Thymus (tissue), 11 donors: ENCODE measurements around the gene GP9. TPM values are rescaled to one million over a fixed set of nuclear protein-coding genes. Genes with fewer than 3 reads are reported as not detected.

ENCODE experiments used
- DNase-seq, 9 donors: peaks; one replicate each; pipeline ENCODE4 v3.0.0-alpha.2; 2013; ENCODE audit warnings: low spot score in 9 of 9, low read depth in 6 of 9, missing footprints in 1 of 9
- H3K27ac ChIP-seq, 2 donors: one replicate each; pipeline ENCODE4 v1.5.1; 2013; ENCODE audit warnings: control low read depth in 1 of 2, low read depth in 1 of 2, low read length in 1 of 2, mild to moderate bottlenecking in 1 of 2, moderate library complexity in 1 of 2
- H3K27me3 ChIP-seq, 2 donors: one replicate each; pipeline ENCODE4 v1.5.1; 2013; ENCODE audit warnings: low read length in 1 of 2; ENCODE audit not compliant: control insufficient read depth in 2 of 2, insufficient read depth in 1 of 2
- H3K36me3 ChIP-seq, 2 donors: one replicate each; pipeline ENCODE4 v1.5.1; 2013; ENCODE audit warnings: low read length in 1 of 2, mild to moderate bottlenecking in 1 of 2, moderate library complexity in 1 of 2; ENCODE audit not compliant: control insufficient read depth in 2 of 2, insufficient read depth in 2 of 2
- H3K4me1 ChIP-seq, 2 donors: one replicate each; pipeline ENCODE4 v1.5.1; 2013; ENCODE audit warnings: low read length in 2 of 2; ENCODE audit not compliant: control insufficient read depth in 2 of 2, insufficient read depth in 2 of 2
- H3K4me3 ChIP-seq, 2 donors: one replicate each; pipeline ENCODE4 v1.5.1; 2013; ENCODE audit warnings: low read length in 2 of 2, control low read depth in 1 of 2, mild to moderate bottlenecking in 1 of 2
- H3K9me3 ChIP-seq, 2 donors: one replicate each; pipeline ENCODE4 v1.5.1; 2013; ENCODE audit warnings: low read length in 1 of 2, mild to moderate bottlenecking in 1 of 2; ENCODE audit not compliant: control insufficient read depth in 2 of 2, insufficient read depth in 1 of 2
- WGBS: extraction: QIAGEN DNeasy Blood & Tissue Kit; methylation state at CpG from one replicate; pipeline ENCODE4 v1.1.7; 2013; 5-methylcytosine and 5-hydroxymethylcytosine counted together
- polyA plus RNA-seq: library from polyadenylated mRNA; stranded (reverse); fragments of 200-250 nt; gene quantifications from one replicate; pipeline ENCODE4 v1.2.3, GENCODE V29; 2013
- total RNA-seq: library from RNA; stranded (reverse); fragments of 120-200 nt; gene quantifications from one replicate; pipeline ENCODE4 v1.2.4, GENCODE V29; 2013
- donor health status: healthy.

The GP9 gene
- total and polyA plus RNA-seq, 2 donors = 0.02 to 0.14 TPM

- Histone ChIP-seq H3K36me3 (no peaks in the 10 kb centered on the region), H3K4me1 (peaks cover 0 to 4% of the 10 kb centered on the region in 2 donors), H3K4me3 (no peak overlapping the region), H3K9me3 (no peaks in the 10 kb centered on the region), H3K27me3 (no peaks in the 10 kb centered on the region), H3K27ac (no peak overlapping the region)
- no peak for DNase-seq
- WGBS = 98% methylated on average over 3 of the region's 3 CpGs
Observed at GRCh38 chr3:129054605-129055104, 5.9 kb upstream of the GP9 start.

- WGBS = 89% methylated on average over 9 of the region's 9 CpGs
- H3K4me1 ChIP-seq = peaks cover 0 to 4% of the 10 kb centered on the region in 2 donors
- no peak overlapping the region for H3K4me3 ChIP-seq
- no peak for DNase-seq
- no peaks in the 10 kb centered on the region for H3K27me3 ChIP-seq
- H3K27ac ChIP-seq = no peak overlapping the region
- H3K36me3 ChIP-seq = no peaks in the 10 kb centered on the region
- no peaks in the 10 kb centered on the region for H3K9me3 ChIP-seq
Observed at GRCh38 chr3:129056451-129057173, 4.0 kb upstream of the GP9 start.

- no peak for DNase-seq
- no peak overlapping the region for H3K27ac ChIP-seq
- H3K4me3 ChIP-seq = no peak overlapping the region
- H3K9me3 ChIP-seq = no peaks in the 10 kb centered on the region
- 97% methylated on average over 4 of the region's 4 CpGs for WGBS
- no peaks in the 10 kb centered on the region for H3K36me3 ChIP-seq
- H3K27me3 ChIP-seq = no peaks in the 10 kb centered on the region
- peaks cover 0 to 4% of the 10 kb centered on the region in 2 donors for H3K4me1 ChIP-seq
Observed at GRCh38 chr3:129057249-129057648, 3.3 kb upstream of the GP9 start.

- 68% methylated on average over 4 of the region's 4 CpGs for WGBS
- no peak for DNase-seq
- H3K27ac ChIP-seq = no peak overlapping the region
Observed at GRCh38 chr3:129058441-129059200, 2.0 kb upstream of the GP9 start.

GRCh38 chr3:129059311-129059958, 1.1 kb upstream of the GP9 start:
- no peaks in the 10 kb centered on the region for H3K36me3 ChIP-seq
- WGBS = 90% methylated on average over 11 of the region's 11 CpGs

More at GRCh38 chr3:129058441-129059200, 2.0 kb upstream of the GP9 start:
- Histone ChIP-seq H3K4me3 (no peak overlapping the region), H3K36me3 (no peaks in the 10 kb centered on the region), H3K27me3 (no peaks in the 10 kb centered on the region), H3K4me1 (peaks cover 0 to 2% of the 10 kb centered on the region in 2 donors), H3K9me3 (no peaks in the 10 kb centered on the region)

GRCh38 chr3:129061023-129061887, 676 bp downstream of the GP9 start:
- no peak overlapping the region for H3K4me3 ChIP-seq
- H3K27me3 ChIP-seq = no peaks in the 10 kb centered on the region
- no peaks in the 10 kb centered on the region for H3K36me3 ChIP-seq
- DNase-seq = no peak
- 92% methylated on average over 19 of the region's 19 CpGs for WGBS
- no peaks in the 10 kb centered on the region for H3K9me3 ChIP-seq
- no peak overlapping the region for H3K27ac ChIP-seq
- peaks cover 0 to 3% of the 10 kb centered on the region in 2 donors for H3K4me1 ChIP-seq

More at GRCh38 chr3:129059311-129059958, 1.1 kb upstream of the GP9 start:
- Histone ChIP-seq H3K4me1 (peaks cover 0 to 3% of the 10 kb centered on the region in 2 donors), H3K27ac (no peak overlapping the region), H3K27me3 (no peaks in the 10 kb centered on the region), H3K4me3 (no peak overlapping the region), H3K9me3 (no peaks in the 10 kb centered on the region)
- DNase-seq = no peak

- Histone ChIP-seq H3K4me3 (no peak overlapping the region), H3K27me3 (no peaks in the 10 kb centered on the region), H3K36me3 (no peaks in the 10 kb centered on the region), H3K27ac (no peak overlapping the region), H3K4me1 (peaks cover 0 to 3% of the 10 kb centered on the region in 2 donors), H3K9me3 (no peaks in the 10 kb centered on the region)
- 96% methylated on average over 32 of the region's 32 CpGs for WGBS
- DNase-seq = no peak
Observed at GRCh38 chr3:129061888-129062834, 1.6 kb downstream of the GP9 start.
